HG03378 (cell line): Measurements from ENCODE around the gene TARBP2.

Experiments
- ATAC-seq: cut with Tn5 transposase; IDR thresholded peaks from one replicate; pipeline ENCODE4 v1.9.1; 2021; ENCODE audit warnings: mild to moderate bottlenecking, moderate library complexity; ENCODE audit not compliant: unreplicated experiment

TARBP2 gene

GRCh38 chr12:53551889-53552291 lies 50.8 kb downstream of the TARBP2 start:
- no peak for ATAC-seq

GRCh38 chr12:53552361-53553327 lies 51.6 kb downstream of the TARBP2 start:
- ATAC-seq, result no peak
